Heart left ventricle (tissue), 13 donors: Measurements from ENCODE around the gene STRA6.

ENCODE experiments used
- CTCF ChIP-seq, 12 donors: fragments of 200-600 bp; sonication (generic) in 4 of 12; IDR thresholded peaks; one replicate each; pipeline versions ENCODE4 v1.5.0 to v1.8.0; 2018 to 2022; ENCODE audit warnings: antibody characterized with exemption in 12 of 12, mild to moderate bottlenecking in 5 of 12
- POLR2A ChIP-seq, 2 donors: fragments of 450-650 bp; IDR thresholded peaks; one replicate each; pipeline ENCODE4 v1.6.1; 2017; ENCODE audit warnings: antibody characterized with exemption in 2 of 2, mild to moderate bottlenecking in 2 of 2, moderate library complexity in 2 of 2
- donor health status: ischemic (EF 13 %, LVEDD 7.1; RV severe dilation, severe dysfunction).
- donor health status: DM: no; HTN: yes; CAD: no.
- donor health status: DM: no; HTN: no; CAD: no.
- donor health status: ischemic (EF 25% LVEDD 6.9; RV normal size, moderate dysfunction).
- donor health status: ischemic (EF 25% LVEDD 5.7; RV mildly dilated, moderate dysfunction).
- donor health status: ischemic (EF 35%, LVEDD 5.7; RV mildly dilated, moderate dysfunction).
- donor health status: nonischemic (EF 11% LVEDD 7.7; RV severe dilation, severe dysfunction).
- donor health status: DM: yes; HTN: yes; CAD: no.
- donor health status: PGD.
- donor health status: ischemic (EF 29% LVEDD 5.4; RV normal size, mild dysfunction).
- donor health status: nonischemic (EF 23%, LVEDD 6.1; RV moderate dilation, normal function).

- TF ChIP-seq CTCF (IDR thresholded peaks at IDR 0.05) (no peak), POLR2A (IDR thresholded peaks at IDR 0.05) (no peak)
Observed at GRCh38 chr15:74130849-74131627, 71.5 kb downstream of the STRA6 start.
